ENCODE results near the gene PATE3. TPM values are rescaled to one million over a fixed set of nuclear protein-coding genes. Genes with fewer than 3 reads are reported as not detected.

PATE3 gene
- total and polyA plus RNA-seq, 2 of the 8 experiments (the other 6 are each of a cell fraction or from before 2014, with no cell fraction given): not detected

- Histone ChIP-seq H2BK12ac (ENCODE audit: low read depth, low read length) (no peak overlapping the region), H3K79me2 (ENCODE audit: control insufficient read depth in 1 of 2, insufficient read depth in 2 of 2, low read length in 2 of 2) (no peaks in the 10 kb centered on the region), H2BK5ac (ENCODE audit: low read depth, low read length) (no peak overlapping the region), H2AK5ac (ENCODE audit: low read depth, low read length) (no peak overlapping the region), H2BK20ac (ENCODE audit: low read length) (no peak overlapping the region), H3K4me3 (ENCODE audit: extremely low read depth in 1 of 4, insufficient read depth in 2 of 4, low read depth in 3 of 4, low read length in 4 of 4) (no peak overlapping the region), H4K8ac (ENCODE audit: extremely low read depth, insufficient read depth, low read length) (no peak overlapping the region), H2BK15ac (ENCODE audit: low read length) (no peak overlapping the region), H3K14ac (ENCODE audit: insufficient read length) (no peak overlapping the region), H3K27me3 (replicated peaks in 1 of 4; ENCODE audit: control insufficient read depth in 3 of 4, extremely low read depth in 1 of 4, insufficient read depth in 3 of 4, low read length in 3 of 4) (no peaks in the 10 kb centered on the region), H3K9ac (replicated peaks in 1 of 4; ENCODE audit: extremely low read depth in 1 of 4, low read depth in 3 of 4, low read length in 3 of 4) (no peak overlapping the region), H3K27ac (ENCODE audit: low read depth, low read length) (no peak overlapping the region), H3K4ac (replicated peaks; ENCODE audit: insufficient read length, low read depth, low read length) (no peak overlapping the region), H3K23ac (ENCODE audit: insufficient read length) (no peak overlapping the region), H3K18ac (ENCODE audit: extremely low read depth, low read length) (no peak overlapping the region), H3K4me1 (replicated peaks in 1 of 4; ENCODE audit: control insufficient read depth in 3 of 4, insufficient read depth in 4 of 4, low read length in 3 of 4) (no peaks in the 10 kb centered on the region), H3K79me1 (ENCODE audit: low read depth, low read length) (no peaks in the 10 kb centered on the region), H3K36me3 (ENCODE audit: control insufficient read depth in 2 of 4, insufficient read depth in 4 of 4, low read length in 3 of 4) (no peaks in the 10 kb centered on the region), H2BK120ac (replicated peaks; ENCODE audit: low read depth, low read length) (no peak overlapping the region), H4K5ac (ENCODE audit: insufficient read length, low read depth, low read length) (no peak overlapping the region), H3K56ac (replicated peaks; ENCODE audit: insufficient read length, low read depth, low read length) (no peak overlapping the region), H3K9me3 (ENCODE audit: insufficient read depth in 2 of 2, low read depth in 1 of 2, low read length in 1 of 2) (no peaks in the 10 kb centered on the region), H3K23me2 (ENCODE audit: low read depth, low read length) (no peaks in the 10 kb centered on the region), H4K91ac (replicated peaks; ENCODE audit: insufficient read length, low read length) (no peak overlapping the region), H3K4me2 (ENCODE audit: insufficient read depth in 1 of 2, low read depth in 2 of 2, low read length in 2 of 2) (no peak overlapping the region), H2AFZ (ENCODE audit: low read length) (peak overlapping the region; percentile 81), H4K20me1 (replicated peaks in 1 of 2; ENCODE audit: control insufficient read depth in 1 of 2, insufficient read depth in 2 of 2, low read length in 2 of 2) (no peaks in the 10 kb centered on the region)
- DNase-seq (ENCODE audit: low read depth in 1 of 2, low spot score in 2 of 2) (no peak), FAIRE-seq (peak; percentile 69)
- CTCF ChIA-PET (ENCODE audit: partially characterized antibody): interaction anchor here (0.7 to 2.3 kb wide), 21 partner anchors 7 to 120 kb away, joined by 3 to 15 read pairs (median 3); partner anchors contain the start of gene PATE4
- POLR2A ChIA-PET (ENCODE audit: partially characterized antibody): interaction anchor here (1.8 kb wide), 1 partner anchor 124 kb away, joined by 4 read pairs; no protein-coding TSS in a partner anchor
- 59% methylated on average over 2 of the region's 2 CpGs; no CpG with 5 or more reads in 1 of the 2 experiments for WGBS, 2 experiments (ENCODE audit: extremely low coverage in 1 of 2, insufficient coverage in 1 of 2, insufficient read length in 1 of 2, insufficient replicate concordance in 2 of 2, low coverage in 1 of 2, low lambda C conversion rate in 2 of 2, missing lambda C conversion rate in 1 of 2)
- TF ChIP-seq CTBP2 (IDR thresholded peaks at IDR 0.05; ENCODE audit: borderline replicate concordance, insufficient read depth, insufficient read length, low read length) (no peak), CBX5 (IDR thresholded peaks at IDR 0.05; ENCODE audit: low read depth, low read length) (no peak), ZNF274 (IDR thresholded peaks at IDR 0.05; ENCODE audit: borderline replicate concordance, extremely low read depth, low read length) (no peak), POU5F1 (IDR thresholded peaks at IDR 0.05; ENCODE audit: low read depth, low read length) (no peak), RAD21 (IDR thresholded peaks at IDR 0.05 in 1 of 2, conservative IDR thresholded peaks at IDR 0.05 in 1 of 2; ENCODE audit: low read depth in 2 of 2, low read length in 2 of 2) (peak; percentile 27 to 49; a peak in 3 of 4 replicates), JUN (IDR thresholded peaks at IDR 0.05; ENCODE audit: low read depth, low read length) (no peak), CTCF (IDR thresholded peaks at IDR 0.05; ENCODE audit: control extremely low read depth in 1 of 3, insufficient read depth in 1 of 3, low read depth in 1 of 3, low read length in 3 of 3) (peak in 2 of 3 experiments; percentile 33 to 63; a peak in 2 of 4 replicates), FOSL1 (IDR thresholded peaks at IDR 0.05; ENCODE audit: insufficient read depth, low read depth, low read length) (no peak), MAX (IDR thresholded peaks at IDR 0.05) (no peak)
Measured at GRCh38 chr11:125750629-125751028, 37.3 kb upstream of the PATE3 start.
